ENCODE results near the gene MT1E.
A peak's percentile ranks its signal among the peaks of the same experiment; 100 is the strongest.

MT1E gene

DNA sequence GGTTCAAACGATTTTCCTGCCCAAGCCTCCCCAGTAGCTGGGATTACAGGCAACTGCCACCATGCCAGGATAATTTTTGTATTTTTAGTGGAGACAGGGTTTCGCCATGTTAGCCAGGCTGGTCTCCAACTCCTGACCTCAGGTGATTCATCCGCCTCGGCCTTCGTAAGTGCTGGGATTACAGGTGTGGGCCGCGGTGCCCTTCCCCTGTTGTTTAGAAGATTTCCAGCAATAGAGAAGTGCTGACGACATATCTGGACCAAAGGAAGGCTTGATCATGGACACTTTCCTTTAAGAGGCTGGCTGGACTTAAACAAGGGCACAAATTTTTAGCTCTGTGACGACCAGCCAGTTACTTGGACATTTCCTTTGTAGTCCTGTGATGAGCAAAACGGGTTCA is 5.6 kb downstream of the MT1E start:
- Mint-ChIP-seq H3K4me3 (no peak overlapping the region), H3K36me3 (no peaks in the 10 kb centered on the region), H3K27ac (no peak overlapping the region), H3K4me1 (peaks cover 17% of the 10 kb centered on the region), H3K9me3 (no peaks in the 10 kb centered on the region)
- ATAC-seq (no peak), DNase-seq (ENCODE audit: low spot score in 2 of 2) (no peak)

DNA sequence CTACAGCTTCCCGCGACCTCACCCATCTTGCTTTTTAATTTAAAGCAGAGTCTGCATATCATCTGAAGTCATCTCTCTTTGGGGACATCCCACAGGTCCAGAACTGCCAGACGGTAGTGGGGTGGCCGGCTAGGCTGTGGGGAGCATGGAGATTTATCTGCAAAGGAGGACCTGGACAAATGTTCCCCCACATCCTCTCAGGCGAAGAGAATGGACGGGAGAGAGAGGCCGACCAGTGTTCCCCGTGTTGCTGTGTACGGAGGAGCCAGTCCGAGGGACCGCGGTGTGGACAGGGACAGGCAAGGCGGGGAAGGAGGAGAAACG is 6.2 kb downstream of the MT1E start:
- no peak for ATAC-seq
- no peaks in the 10 kb centered on the region for H3K9me3 Mint-ChIP-seq
- DNase-seq (ENCODE audit: low spot score in 2 of 2): no peak
- peak overlapping the region; percentile 60 for H3K4me3 Mint-ChIP-seq
- H3K36me3 Mint-ChIP-seq: no peaks in the 10 kb centered on the region
- no peak overlapping the region for H3K27ac Mint-ChIP-seq
- H3K4me1 Mint-ChIP-seq: peaks cover 22% of the 10 kb centered on the region

DNA sequence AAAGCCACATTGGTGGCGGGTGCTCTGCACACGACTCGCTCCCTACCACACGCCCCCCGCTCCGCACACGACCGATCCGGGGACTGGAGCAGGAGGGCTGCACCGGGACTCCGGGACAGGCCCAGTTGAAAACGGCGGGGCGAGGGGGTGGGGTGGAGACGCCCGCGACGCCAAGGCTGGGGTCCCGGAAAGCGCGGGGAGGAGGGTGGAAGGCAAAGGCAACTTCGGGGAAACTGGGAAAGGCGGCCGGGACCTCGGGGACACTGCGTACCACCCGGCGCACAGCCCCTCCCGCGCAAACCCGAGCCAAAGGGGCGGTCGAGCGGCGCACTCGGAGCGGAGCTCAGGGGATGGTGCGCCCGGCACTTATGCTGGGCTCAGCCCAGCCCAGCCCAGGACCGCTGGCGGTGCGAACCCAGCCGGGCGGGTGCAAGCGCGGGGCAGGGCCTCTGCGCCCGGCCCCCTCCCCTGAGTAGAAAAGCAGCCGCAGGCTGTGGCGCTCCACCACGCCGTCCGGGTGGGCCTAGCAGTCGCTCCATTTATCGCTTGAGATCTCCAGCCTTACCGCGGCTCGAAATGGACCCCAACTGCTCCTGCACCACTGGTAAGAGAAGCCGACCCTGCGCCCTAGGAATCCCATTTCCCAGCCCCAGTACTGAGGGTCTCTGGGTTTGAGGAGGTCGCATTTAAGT is 6.7 kb downstream of the MT1E start, which contains the start of gene MT1M:
MT1M (plus strand) TSS at position 504 of the 692 bp plus-strand sequence; CDS start at position 577, 73 bp downstream.
- H3K27ac Mint-ChIP-seq: no peak within 1 kb of the TSS

DNA sequence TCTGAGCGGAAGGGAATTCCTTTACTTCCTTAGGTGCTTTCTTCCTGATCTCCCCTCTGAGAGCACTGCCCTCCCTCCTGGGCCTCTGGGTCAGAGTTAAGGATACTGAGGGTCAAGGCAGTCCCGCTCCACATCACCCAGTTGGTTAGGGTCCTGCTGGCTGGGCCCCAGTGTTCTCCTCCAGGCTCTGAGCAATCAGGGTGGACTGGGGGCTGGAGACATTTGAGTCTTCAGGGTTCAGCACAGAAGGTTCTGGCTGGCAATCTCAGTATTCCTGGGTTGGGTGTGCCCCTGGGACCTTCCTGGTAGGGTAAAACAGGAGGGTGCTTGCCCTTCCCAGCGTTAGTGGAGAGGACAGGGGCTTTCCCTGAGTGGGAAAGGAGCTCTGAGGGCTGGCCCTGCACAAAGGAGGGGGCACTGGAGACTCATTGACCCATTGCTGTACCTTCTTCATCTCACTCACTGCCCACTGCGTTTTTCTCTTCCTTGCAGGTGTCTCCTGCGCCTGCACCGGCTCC is 7.3 kb downstream of the MT1E start:
- Mint-ChIP-seq H3K9me3 (no peaks in the 10 kb centered on the region), H3K36me3 (no peaks in the 10 kb centered on the region), H3K4me3 (peak overlapping the region; percentile 60), H3K4me1 (peaks cover 27% of the 10 kb centered on the region), H3K27ac (no peak overlapping the region)
- no peak for DNase-seq (ENCODE audit: low spot score in 2 of 2)
- ATAC-seq: no peak

More for the DNA sequence above, 6.7 kb downstream of the MT1E start, which contains the start of gene MT1M:
- ATAC-seq (peak; percentile 42), DNase-seq (ENCODE audit: low spot score in 2 of 2) (no peak)
- no peaks in the 10 kb centered on the region for H3K36me3 Mint-ChIP-seq
- no peaks in the 10 kb centered on the region for H3K9me3 Mint-ChIP-seq
- peak within 1 kb of the TSS; percentile 60 for H3K4me3 Mint-ChIP-seq
- H3K4me1 Mint-ChIP-seq: peaks cover 23% of the 10 kb centered on the region

DNA sequence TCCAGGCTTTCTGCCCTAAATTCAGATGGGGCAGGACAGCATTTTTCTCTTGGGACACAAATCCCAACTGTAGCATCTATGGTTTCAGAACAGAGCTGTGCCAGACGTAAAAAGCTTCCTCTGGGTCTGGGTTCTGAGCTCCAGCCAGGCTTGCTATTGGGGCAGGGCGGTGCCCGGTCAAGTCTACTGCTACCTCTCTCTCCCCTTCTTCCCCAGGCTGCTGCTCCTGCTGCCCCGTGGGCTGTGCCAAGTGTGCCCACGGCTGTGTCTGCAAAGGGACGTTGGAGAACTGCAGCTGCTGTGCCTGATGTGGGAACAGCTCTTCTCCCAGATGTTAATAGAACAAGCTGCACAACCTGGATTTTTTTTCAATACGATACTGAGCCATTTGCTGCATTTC is 8.0 kb downstream of the MT1E start:
- ATAC-seq (no peak), DNase-seq (ENCODE audit: low spot score in 2 of 2) (no peak)
- no peaks in the 10 kb centered on the region for H3K9me3 Mint-ChIP-seq
- no peaks in the 10 kb centered on the region for H3K36me3 Mint-ChIP-seq
- no peak overlapping the region for H3K27ac Mint-ChIP-seq
- H3K4me3 Mint-ChIP-seq: no peak overlapping the region
- H3K4me1 Mint-ChIP-seq: peaks cover 30% of the 10 kb centered on the region

DNA sequence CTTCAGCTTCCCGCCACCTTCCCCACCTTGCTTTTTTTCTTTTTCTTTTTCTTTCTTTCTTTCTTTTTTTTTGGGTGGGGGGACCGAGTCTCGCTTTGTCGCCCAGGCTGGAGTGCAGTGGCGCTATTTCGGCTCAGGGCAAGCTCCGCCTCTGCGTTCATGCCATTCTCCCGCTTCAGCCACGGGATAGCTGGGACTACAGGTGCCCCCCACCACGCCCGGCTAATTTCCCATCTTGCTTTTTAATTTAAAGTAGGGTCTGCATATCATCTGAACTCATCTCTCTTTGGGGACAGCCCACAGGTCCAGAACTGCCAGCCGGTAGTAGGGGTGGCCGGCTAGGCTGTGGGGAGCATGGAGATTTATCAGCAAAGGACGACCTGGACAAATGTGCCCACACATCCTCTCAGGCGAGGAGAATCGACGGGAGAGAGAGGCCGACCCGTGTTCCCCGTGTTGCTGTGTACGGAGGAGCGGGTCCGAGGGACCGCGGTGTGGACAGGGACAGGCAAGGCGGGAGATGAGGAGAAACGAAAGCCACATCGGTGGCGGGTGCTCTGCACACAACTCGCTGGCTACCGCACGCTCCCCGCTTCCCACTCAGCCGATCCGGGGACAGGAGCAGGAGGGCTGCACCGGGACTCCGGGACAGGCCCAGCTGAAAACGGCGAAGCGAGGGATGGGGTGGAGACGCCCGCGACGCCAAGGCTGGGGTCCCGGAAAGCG is 9.3 kb downstream of the MT1E start:
- no peaks in the 10 kb centered on the region for H3K36me3 Mint-ChIP-seq
- no peaks in the 10 kb centered on the region for H3K9me3 Mint-ChIP-seq
- peaks cover 30% of the 10 kb centered on the region for H3K4me1 Mint-ChIP-seq
- no peak overlapping the region for H3K27ac Mint-ChIP-seq
- ATAC-seq (no peak), DNase-seq (ENCODE audit: low spot score in 2 of 2) (no peak)
- H3K4me3 Mint-ChIP-seq: peak overlapping the region; percentile 68

DNA sequence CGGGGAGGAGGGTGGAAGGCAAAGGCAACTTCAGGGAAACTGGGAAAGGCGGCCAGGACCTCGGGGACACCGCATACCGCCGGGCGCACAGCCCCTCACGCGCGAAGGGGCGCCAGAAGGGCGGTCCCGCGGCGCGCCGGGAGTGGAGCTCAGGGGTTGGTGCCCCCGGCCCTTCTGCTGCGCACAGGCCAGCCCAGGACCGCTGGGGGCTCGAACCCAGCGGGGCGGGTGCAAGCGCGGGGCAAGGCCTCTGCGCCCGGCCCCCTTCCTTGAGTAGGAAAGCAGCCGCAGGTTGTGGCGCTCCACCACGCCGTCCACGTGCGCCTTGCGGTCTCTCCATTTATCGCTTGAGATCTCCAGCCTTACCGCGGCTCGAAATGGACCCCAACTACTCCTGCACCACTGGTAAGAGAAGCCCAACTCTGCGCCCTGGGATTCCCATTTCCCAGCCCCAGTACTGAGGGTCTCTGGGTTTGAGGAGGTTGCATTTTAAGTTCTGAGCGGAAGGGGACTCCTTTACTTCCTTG is 9.9 kb downstream of the MT1E start:
- DNase-seq (ENCODE audit: low spot score in 2 of 2) (no peak), ATAC-seq (no peak)
- no peaks in the 10 kb centered on the region for H3K9me3 Mint-ChIP-seq
- no peaks in the 10 kb centered on the region for H3K36me3 Mint-ChIP-seq
- H3K27ac Mint-ChIP-seq: no peak overlapping the region
- H3K4me1 Mint-ChIP-seq: peaks cover 30% of the 10 kb centered on the region
- H3K4me3 Mint-ChIP-seq: peak overlapping the region; percentile 68

DNA sequence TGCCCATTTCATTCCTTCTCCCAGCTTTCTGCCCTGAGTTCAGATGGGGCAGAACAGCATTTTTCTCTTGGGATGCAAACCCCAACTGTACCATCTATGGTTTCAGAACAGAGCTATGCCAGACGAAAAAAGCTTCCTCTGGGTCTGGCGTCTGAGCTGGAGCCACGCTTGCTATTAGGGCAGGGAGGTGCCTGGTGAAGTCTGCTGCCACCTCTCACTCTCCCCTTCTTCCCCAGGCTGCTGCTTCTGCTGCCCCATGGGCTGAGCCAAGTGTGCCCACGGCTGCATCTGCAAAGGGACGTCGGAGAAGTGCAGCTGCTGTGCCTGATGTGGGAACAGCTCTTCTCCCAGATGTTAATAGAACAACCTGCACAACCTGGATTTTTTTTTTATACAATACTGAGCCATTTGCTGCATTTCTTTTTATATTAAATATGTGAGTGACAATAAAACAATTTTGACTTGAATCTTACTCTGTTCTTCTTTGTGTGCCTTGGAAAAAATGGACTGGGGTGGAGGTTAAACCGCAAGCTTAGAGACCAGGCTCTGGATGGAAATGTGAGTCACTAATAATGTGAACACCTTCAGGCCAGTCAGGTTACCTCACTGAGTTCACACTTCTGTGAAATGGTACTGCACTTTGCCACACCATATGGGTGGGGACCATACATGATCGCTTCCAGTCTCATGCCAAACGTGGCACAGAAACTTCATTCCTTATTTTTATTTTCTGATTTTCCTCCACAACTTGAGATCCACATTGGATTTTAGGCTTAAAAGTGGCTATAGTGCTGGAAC is 11.2 kb downstream of the MT1E start:
- Mint-ChIP-seq H3K36me3 (no peaks in the 10 kb centered on the region), H3K4me3 (no peak overlapping the region), H3K4me1 (peaks cover 27% of the 10 kb centered on the region), H3K27ac (no peak overlapping the region), H3K9me3 (no peaks in the 10 kb centered on the region)
- ATAC-seq (no peak), DNase-seq (ENCODE audit: low spot score in 2 of 2) (no peak)

DNA sequence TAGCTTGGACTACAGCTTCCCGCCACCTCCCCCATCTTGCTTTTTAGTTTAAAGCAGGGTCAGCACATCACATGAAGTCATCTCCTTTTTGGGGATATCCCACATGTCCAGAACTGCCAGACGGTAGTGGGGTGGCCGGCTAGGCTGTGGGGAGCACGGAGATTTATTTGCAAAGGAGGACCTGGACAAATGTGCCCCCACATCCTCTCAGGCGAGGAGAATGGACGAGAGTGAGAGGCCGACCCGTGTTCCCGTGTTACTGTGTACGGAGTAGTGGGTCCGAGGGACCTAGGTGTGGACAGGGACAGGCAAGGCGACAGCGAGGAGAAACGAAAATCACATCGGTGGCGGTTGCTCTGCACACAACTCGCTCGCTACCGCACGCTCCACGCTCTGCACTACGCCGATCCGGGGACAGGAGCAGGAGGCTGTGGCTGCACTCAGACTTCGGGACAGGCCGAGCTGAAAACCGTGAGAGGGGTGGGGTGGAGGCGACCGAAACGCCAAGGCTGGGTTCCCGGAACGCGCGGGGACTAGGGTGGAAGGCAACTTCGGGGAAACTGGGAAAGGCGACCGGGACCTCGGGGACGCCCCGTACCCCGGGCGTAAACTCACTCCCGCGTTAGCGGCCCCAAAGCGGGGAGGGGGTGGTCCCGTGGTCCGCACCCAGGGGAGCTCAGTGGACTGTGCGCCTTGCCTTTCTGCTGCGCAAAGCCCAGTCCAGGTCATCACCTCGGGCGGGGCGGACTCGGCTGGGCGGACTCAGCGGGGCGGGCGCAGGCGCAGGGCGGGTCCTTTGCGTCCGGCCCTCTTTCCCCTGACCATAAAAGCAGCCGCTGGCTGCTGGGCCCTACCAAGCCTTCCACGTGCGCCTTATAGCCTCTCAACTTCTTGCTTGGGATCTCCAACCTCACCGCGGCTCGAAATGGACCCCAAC is 12.5 kb downstream of the MT1E start, which contains the start of gene MT1A:
MT1A (plus strand) TSS at position 853 of the 937 bp plus-strand sequence; CDS start at position 926, 73 bp downstream.
- H3K9me3 Mint-ChIP-seq: no peaks in the 10 kb centered on the region
- no peaks in the 10 kb centered on the region for H3K36me3 Mint-ChIP-seq
- ATAC-seq (peak; percentile 49), DNase-seq (ENCODE audit: low spot score in 2 of 2) (no peak)
- H3K4me3 Mint-ChIP-seq: peak within 1 kb of the TSS; percentile 57
- peaks cover 30% of the 10 kb centered on the region for H3K4me1 Mint-ChIP-seq
- no peak within 1 kb of the TSS for H3K27ac Mint-ChIP-seq

DNA sequence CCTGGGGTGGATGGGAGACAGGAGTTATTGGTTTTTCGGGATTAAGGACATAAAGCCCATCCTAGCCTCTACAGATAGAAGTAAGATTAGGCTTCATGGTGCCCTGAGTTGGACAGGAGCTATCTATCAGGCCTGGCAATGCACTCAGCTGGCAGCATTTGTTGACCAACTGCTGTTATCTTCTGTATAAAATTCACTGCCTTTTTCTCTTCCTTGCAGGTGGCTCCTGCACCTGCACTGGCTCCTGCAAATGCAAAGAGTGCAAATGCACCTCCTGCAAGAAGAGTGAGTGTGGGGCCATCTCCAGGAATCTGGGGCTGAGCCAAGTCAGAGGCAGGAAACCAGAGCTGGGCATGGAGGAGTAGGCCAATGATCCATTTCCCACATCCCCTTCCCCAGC is 13.5 kb downstream of the MT1E start:
- peaks cover 40% of the 10 kb centered on the region for H3K4me1 Mint-ChIP-seq
- DNase-seq (ENCODE audit: low spot score in 2 of 2): no peak
- no peak for ATAC-seq
- no peaks in the 10 kb centered on the region for H3K9me3 Mint-ChIP-seq
- H3K36me3 Mint-ChIP-seq: no peaks in the 10 kb centered on the region
- peak overlapping the region; percentile 57 for H3K4me3 Mint-ChIP-seq
- H3K27ac Mint-ChIP-seq: no peak overlapping the region

DNA sequence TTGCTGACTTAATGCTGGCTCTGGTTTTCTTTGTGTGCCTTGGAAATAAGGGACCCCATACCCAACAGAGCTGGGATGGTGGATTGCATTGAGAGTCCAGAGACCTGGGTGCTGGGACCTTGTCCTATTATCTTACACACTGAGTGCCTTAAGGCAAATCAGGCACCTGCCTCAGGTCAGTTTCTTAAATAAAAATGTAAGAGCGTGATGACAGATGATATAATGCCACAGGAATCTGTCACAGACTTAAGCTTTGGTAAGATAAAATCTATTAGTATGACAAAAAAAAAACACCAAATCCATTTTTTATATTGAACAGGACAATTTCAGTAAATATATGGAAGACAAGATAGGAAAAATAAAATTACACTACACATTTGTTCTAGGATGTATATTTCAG is 14.5 kb downstream of the MT1E start:
- no peak overlapping the region for H3K27ac Mint-ChIP-seq
- H3K9me3 Mint-ChIP-seq: no peaks in the 10 kb centered on the region
- no peaks in the 10 kb centered on the region for H3K36me3 Mint-ChIP-seq
- DNase-seq (ENCODE audit: low spot score in 2 of 2) (no peak), ATAC-seq (no peak)
- H3K4me3 Mint-ChIP-seq: no peak overlapping the region
- peaks cover 38% of the 10 kb centered on the region for H3K4me1 Mint-ChIP-seq

DNA sequence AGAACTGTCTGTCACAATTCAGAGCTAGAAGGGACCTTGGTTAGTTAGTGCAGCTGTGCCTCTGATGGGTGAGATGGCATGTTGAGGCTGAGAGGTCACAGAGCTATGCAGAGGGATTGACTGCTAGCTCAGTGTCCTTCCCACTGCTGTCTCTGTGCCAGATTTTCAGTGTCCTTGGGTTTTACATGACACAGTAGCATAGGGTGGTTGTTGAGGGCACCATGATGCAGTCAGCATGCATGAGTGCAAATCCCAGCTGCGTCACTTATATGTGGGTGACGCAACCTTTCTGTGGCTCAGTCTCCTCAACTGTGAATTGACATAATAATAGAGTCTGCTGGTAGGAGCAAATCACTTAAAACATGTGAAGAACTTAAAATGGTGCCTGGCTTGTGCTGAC is 15.6 kb downstream of the MT1E start:
- no peaks in the 10 kb centered on the region for H3K36me3 Mint-ChIP-seq
- DNase-seq (ENCODE audit: low spot score in 2 of 2) (no peak), ATAC-seq (no peak)
- H3K9me3 Mint-ChIP-seq: no peaks in the 10 kb centered on the region
- peaks cover 31% of the 10 kb centered on the region for H3K4me1 Mint-ChIP-seq
- H3K4me3 Mint-ChIP-seq: no peak overlapping the region
- H3K27ac Mint-ChIP-seq: no peak overlapping the region

DNA sequence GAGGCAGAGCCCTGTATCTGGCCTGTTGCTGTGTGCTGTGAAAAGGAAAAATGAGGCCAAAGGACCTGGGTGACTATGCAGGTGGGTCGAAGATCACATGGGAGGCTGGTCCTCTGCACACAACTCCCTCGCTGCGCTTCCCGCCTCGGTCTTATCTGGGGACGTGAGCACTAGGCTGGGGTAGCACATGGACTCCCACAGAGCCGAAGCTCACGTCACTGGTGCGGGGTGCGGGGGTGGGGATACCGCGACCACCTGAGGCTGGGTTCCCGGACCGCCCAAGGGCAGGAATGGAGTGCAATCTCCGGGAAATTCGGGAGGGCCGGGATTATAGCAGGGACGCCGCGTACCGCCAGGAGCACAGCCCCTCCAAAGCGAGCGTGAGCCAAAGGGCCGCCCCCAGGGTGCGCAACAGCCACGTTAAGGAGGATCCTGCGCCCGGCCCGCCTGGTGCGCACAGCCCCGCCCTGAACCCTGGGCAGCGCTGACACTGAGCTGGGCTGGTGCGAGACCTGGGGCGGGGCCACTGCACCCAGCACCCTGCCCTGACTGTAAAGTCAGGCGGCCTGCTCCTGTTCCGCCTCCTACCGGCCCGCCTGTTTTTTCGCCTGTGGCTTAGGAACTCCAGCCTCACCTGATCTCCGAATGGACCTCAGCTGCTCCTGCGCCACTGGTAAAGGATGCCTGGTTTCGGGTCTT is 17.6 kb downstream of the MT1E start:
- DNase-seq (ENCODE audit: low spot score in 2 of 2): peak; percentile 59 to 86
- ATAC-seq: peak; percentile 100
- Mint-ChIP-seq H3K4me1 (peaks cover 19% of the 10 kb centered on the region), H3K4me3 (peak overlapping the region; percentile 70), H3K9me3 (no peaks in the 10 kb centered on the region), H3K27ac (no peak overlapping the region), H3K36me3 (no peaks in the 10 kb centered on the region)

DNA sequence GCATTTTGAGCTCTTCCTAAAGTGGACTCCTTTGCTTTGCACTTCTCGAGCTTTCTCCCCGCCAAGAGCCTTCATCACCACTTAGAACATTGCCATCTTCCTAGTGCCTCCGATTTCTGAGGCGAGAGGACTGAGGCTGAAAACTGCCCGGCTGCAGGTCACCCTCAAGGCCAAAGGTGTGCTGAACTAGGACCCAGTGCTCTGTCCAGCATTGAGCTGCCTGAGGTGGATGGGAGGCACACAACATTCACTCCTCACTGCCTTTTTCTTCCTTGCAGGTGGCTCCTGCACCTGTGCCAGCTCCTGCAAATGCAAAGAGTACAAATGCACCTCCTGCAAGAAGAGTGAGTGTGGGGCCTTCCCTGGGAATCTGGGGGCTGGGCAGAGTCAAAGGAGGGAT is 18.3 kb downstream of the MT1E start:
- DNase-seq (ENCODE audit: low spot score in 2 of 2) (no peak), ATAC-seq (no peak)
- H3K4me1 Mint-ChIP-seq: peaks cover 19% of the 10 kb centered on the region
- no peaks in the 10 kb centered on the region for H3K36me3 Mint-ChIP-seq
- H3K27ac Mint-ChIP-seq: no peak overlapping the region
- peak overlapping the region; percentile 70 for H3K4me3 Mint-ChIP-seq
- no peaks in the 10 kb centered on the region for H3K9me3 Mint-ChIP-seq
